ENCODE measurements around the gene TBX5.

The TBX5 gene

DNA sequence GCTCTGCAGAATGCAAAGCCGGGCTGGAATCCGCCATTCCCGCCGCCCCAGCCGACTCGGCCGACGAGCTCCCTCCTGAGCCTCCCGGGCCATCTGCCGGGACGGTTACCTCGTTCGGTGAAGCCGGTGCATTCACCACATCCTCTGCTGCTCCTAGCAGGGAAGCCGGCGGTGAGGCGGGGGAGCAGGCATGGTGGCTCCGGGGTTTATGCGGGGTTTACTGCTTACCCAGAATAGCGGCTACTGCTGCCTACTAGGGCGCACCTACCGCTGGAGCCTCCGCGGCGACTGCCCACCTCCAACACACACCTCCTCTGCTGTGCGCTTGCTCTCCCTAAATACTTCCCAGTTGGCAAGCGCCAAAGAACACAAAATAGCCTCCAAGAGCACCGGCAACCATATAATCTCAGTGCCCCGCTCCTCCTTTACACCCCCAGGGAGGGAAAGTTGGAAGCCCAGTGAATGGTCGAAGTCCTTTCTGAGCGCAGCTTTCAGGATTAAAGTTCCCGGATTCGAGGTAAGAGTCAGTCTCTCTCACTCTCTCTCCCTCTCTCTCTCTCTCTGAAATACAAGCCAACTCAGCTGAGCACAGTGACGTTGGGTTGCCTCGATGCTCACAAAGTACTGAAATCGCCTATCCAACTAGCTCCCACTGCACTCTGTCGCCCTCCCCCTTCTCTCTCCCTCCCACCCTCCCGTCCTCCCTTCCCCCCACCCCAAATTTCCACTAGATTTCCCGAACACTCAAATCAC lies at the start of gene TBX5:
Gene TBX5 (minus strand): TSS at position 626 of the 753 bp plus-strand sequence. CDS start 2,246 bp downstream, outside the sequence.
- intact Hi-C loops (cut with DNase I; ENCODE audit: low total_unique reads): no loop called here
- no peak within 1 kb of the TSS for H3K27ac ChIP-seq
- TF ChIP-seq, protein P1, sequence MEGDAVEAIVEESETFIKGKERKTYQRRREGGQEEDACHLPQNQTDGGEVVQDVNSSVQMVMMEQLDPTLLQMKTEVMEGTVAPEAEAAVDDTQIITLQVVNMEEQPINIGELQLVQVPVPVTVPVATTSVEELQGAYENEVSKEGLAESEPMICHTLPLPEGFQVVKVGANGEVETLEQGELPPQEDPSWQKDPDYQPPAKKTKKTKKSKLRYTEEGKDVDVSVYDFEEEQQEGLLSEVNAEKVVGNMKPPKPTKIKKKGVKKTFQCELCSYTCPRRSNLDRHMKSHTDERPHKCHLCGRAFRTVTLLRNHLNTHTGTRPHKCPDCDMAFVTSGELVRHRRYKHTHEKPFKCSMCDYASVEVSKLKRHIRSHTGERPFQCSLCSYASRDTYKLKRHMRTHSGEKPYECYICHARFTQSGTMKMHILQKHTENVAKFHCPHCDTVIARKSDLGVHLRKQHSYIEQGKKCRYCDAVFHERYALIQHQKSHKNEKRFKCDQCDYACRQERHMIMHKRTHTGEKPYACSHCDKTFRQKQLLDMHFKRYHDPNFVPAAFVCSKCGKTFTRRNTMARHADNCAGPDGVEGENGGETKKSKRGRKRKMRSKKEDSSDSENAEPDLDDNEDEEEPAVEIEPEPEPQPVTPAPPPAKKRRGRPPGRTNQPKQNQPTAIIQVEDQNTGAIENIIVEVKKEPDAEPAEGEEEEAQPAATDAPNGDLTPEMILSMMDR (IDR thresholded peaks at IDR 0.05): no peak
- peak within 1 kb of the TSS in 1 of 2 donors; percentile 21 for H3K4me3 ChIP-seq
- H3K9me3 ChIP-seq: no peaks in the 10 kb centered on the region
- peaks cover 0 to 30% (median 18%) of the 10 kb centered on the region in 4 donors for H3K4me1 ChIP-seq
- DNase-seq: no peak
- H3K36me3 ChIP-seq: no peaks in the 10 kb centered on the region
- H3K27me3 ChIP-seq: peaks cover 0 to 97% of the 10 kb centered on the region in 2 donors

DNA sequence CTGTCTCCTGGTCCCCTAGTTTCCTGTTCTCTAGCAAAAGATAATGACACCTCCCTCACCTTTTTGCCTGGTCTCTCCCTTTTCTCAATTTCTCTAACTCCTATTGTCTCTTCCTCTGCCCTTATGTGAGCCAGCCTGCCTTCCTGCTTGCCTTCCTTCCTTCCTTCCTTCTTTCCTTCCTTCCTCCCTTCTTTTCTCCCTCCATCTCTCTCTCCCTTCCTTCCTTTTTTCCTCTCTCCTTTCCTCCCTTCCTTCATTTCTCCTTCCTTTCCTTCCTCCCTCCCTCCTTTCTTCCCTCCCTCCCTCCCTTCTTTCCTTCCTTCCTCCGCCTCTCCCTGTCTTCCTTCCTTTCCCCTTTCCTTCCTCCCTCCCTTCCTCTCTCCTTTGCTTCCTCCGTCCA lies 45.7 kb upstream of the TBX5 start:
- no peaks in the 10 kb centered on the region for H3K9me3 ChIP-seq
- peaks cover 3 to 67% of the 10 kb centered on the region in 2 donors for H3K27me3 ChIP-seq
- intact Hi-C loops (cut with DNase I; ENCODE audit: low total_unique reads): no loop called here
- no peak overlapping the region for H3K4me3 ChIP-seq
- no peaks in the 10 kb centered on the region for H3K36me3 ChIP-seq
- no peak overlapping the region for H3K27ac ChIP-seq
- H3K4me1 ChIP-seq: no peaks in the 10 kb centered on the region
- TF ChIP-seq, protein P1 (IDR thresholded peaks at IDR 0.05): no peak
- no peak for DNase-seq

DNA sequence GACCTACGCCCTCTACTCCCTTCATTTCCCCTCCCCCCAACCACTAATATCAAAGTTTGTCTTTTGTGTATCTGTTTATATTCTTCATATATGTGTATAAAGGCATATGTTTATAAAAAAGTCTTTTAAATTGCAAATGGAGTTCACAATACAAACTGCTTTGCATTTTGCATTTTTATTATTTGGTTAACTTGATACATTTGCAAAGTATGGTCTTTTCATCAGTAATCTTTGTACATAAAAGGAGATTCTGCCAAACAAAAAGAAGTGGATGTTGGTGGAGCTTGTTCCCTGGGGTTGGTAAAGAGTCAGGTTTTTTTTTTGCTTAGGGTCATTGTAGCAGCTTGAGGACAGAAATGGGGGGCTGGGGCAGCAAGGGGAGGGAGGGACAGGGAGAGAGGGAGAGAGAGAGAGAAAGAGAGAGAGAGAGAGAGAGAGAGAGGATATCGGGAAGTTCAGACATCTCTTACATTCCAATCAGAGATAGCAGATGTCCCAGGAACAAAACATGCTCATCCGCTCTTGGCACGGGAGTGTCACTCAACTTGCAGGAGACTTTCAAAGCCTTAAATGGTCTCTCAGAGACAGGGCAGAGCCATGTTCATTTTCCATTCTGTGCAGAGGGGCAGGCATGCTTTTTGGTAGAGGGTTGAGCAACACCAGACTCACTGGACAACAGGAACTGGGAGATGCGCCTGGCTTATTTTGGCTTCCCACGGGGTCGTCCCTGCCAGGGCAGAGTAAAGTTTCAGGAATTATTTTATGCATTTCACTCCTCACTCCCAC lies 44.8 kb upstream of the TBX5 start:
- Histone ChIP-seq H3K4me1 (no peaks in the 10 kb centered on the region), H3K27ac (no peak overlapping the region), H3K4me3 (no peak overlapping the region), H3K36me3 (no peaks in the 10 kb centered on the region), H3K9me3 (no peaks in the 10 kb centered on the region), H3K27me3 (peaks cover 3 to 74% of the 10 kb centered on the region in 2 donors)
- intact Hi-C loops (cut with DNase I; ENCODE audit: low total_unique reads): no loop called here
- TF ChIP-seq, protein P1 (IDR thresholded peaks at IDR 0.05): no peak
- DNase-seq: no peak

DNA sequence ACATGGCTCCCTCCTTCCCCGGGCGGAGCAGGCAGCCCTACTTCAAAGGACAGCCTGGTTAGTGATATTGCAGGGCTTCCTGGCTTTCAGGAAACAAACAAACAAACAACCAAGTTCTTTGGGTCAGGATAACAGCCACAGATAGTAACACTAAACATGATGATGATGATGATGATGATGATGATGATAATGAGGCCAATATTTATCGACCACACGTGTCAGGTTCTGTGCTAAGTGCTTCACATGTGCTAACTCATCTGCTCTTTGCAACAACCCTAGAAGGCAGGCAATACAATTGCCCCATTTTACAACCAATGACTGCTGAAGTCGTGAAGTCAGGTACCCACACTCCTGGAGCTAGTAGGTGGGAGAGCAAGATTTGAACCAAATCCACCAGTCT lies 44.1 kb upstream of the TBX5 start:
- Histone ChIP-seq H3K4me3 (no peak overlapping the region), H3K4me1 (no peaks in the 10 kb centered on the region), H3K9me3 (no peaks in the 10 kb centered on the region), H3K27me3 (peaks cover 3 to 76% of the 10 kb centered on the region in 2 donors), H3K36me3 (no peaks in the 10 kb centered on the region), H3K27ac (no peak overlapping the region)
- intact Hi-C loops (cut with DNase I; ENCODE audit: low total_unique reads): no loop called here
- TF ChIP-seq, protein P1 (IDR thresholded peaks at IDR 0.05): no peak
- no peak for DNase-seq

DNA sequence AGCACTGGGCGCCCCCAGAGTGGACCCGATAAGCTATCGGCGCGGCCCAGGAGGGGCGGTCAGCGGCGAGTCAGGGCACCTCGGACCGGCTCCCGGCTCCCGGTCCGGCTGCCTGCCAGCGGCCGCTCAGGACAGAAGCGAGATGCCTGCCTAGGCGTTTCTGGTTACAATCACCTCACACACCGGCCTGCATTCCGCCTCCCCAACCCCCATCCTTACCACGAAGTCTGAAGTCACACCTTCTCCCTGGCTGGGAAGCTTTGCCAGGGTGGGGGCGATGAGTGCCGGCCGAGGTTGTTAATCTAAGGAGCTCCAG lies 42.6 kb upstream of the TBX5 start:
- Histone ChIP-seq H3K9me3 (no peaks in the 10 kb centered on the region), H3K4me1 (peaks cover 0 to 8% (median 5%) of the 10 kb centered on the region in 4 donors), H3K36me3 (no peaks in the 10 kb centered on the region), H3K27ac (no peak overlapping the region), H3K4me3 (no peak overlapping the region), H3K27me3 (peaks cover 3 to 89% of the 10 kb centered on the region in 2 donors)
- TF ChIP-seq, protein P1 (IDR thresholded peaks at IDR 0.05): no peak
- no peak for DNase-seq
- intact Hi-C loops (cut with DNase I; ENCODE audit: low total_unique reads): no loop called here

All from tibial artery (tissue), 4 donors.